ENCODE data around the gene ANKRD27.

DNA sequence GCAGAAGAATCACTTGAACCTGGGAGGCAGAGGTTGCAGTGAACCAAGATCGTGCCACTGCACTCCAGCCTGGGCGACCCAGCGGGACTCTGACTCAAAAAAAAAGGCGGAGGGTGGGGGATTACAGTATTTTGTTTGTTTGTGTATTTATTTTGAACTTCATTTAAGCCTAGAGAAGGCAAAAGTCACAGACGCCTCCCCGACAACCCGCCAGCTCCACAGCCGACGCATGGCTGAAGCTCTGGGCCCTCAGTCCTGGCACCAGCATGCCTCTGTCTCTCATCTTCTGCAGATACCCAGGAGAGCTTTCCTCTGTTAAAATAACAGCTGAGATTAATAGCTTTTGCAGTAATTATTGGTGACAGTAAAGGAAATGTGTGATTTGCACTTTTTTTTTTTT, 111.2 kb downstream of the ANKRD27 start:
- TF ChIP-seq, protein P1, sequence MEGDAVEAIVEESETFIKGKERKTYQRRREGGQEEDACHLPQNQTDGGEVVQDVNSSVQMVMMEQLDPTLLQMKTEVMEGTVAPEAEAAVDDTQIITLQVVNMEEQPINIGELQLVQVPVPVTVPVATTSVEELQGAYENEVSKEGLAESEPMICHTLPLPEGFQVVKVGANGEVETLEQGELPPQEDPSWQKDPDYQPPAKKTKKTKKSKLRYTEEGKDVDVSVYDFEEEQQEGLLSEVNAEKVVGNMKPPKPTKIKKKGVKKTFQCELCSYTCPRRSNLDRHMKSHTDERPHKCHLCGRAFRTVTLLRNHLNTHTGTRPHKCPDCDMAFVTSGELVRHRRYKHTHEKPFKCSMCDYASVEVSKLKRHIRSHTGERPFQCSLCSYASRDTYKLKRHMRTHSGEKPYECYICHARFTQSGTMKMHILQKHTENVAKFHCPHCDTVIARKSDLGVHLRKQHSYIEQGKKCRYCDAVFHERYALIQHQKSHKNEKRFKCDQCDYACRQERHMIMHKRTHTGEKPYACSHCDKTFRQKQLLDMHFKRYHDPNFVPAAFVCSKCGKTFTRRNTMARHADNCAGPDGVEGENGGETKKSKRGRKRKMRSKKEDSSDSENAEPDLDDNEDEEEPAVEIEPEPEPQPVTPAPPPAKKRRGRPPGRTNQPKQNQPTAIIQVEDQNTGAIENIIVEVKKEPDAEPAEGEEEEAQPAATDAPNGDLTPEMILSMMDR (IDR thresholded peaks at IDR 0.05): no peak
- TF ChIP-seq POLR2AphosphoS5 (IDR thresholded peaks at IDR 0.05) (no peak), POLR2A (IDR thresholded peaks at IDR 0.05) (no peak)

All from suprapubic skin (tissue), 4 donors.